Liver (tissue), 9 donors: ENCODE data around the gene EXOC2. TPM values are rescaled to one million over a fixed set of nuclear protein-coding genes. Genes with fewer than 3 reads are reported as not detected.

Experiments used
- DNase-seq: peaks from one replicate; pipeline ENCODE4 v3.0.0-alpha.2; 2017; ENCODE audit warnings: low spot score
- H3K27ac ChIP-seq, 2 donors: one replicate each; pipeline ENCODE4 v1.7.0; 2013; ENCODE audit warnings: inconsistent platforms in 2 of 2, low read length in 2 of 2, control low read depth in 1 of 2, low read depth in 1 of 2, mild to moderate bottlenecking in 1 of 2
- H3K27me3 ChIP-seq, 4 donors: one replicate each; pipeline versions ENCODE4 v1.6.1 to v1.7.0; 2013; ENCODE audit warnings: low read length in 3 of 4, inconsistent platforms in 1 of 4, mild to moderate bottlenecking in 1 of 4, moderate library complexity in 1 of 4; ENCODE audit not compliant: control insufficient read depth in 4 of 4, insufficient read depth in 4 of 4
- H3K36me3 ChIP-seq, 4 donors: one replicate each; pipeline versions ENCODE4 v1.6.1 to v1.7.0; 2013; ENCODE audit warnings: low read length in 3 of 4, mild to moderate bottlenecking in 3 of 4, low read depth in 1 of 4, moderate library complexity in 1 of 4; ENCODE audit not compliant: control insufficient read depth in 4 of 4, insufficient read depth in 3 of 4
- H3K4me1 ChIP-seq, 4 donors: one replicate each; pipeline versions ENCODE4 v1.6.1 to v1.7.0; 2013; ENCODE audit warnings: low read length in 3 of 4, mild to moderate bottlenecking in 3 of 4, moderate library complexity in 1 of 4; ENCODE audit not compliant: control insufficient read depth in 4 of 4, insufficient read depth in 4 of 4
- H3K4me3 ChIP-seq, 3 donors: one replicate each; pipeline versions ENCODE4 v1.6.1 to v1.7.0; 2013; ENCODE audit warnings: low read length in 3 of 3, control low read depth in 1 of 3, low read depth in 1 of 3, mild to moderate bottlenecking in 1 of 3
- H3K9ac ChIP-seq, 2 donors: one replicate each; pipeline ENCODE4 v1.7.0; 2013; ENCODE audit warnings: low read length in 2 of 2, mild to moderate bottlenecking in 2 of 2, moderate library complexity in 2 of 2, control low read depth in 1 of 2, low read depth in 1 of 2
- H3K9me3 ChIP-seq, 4 donors: one replicate each; pipeline versions ENCODE4 v1.6.1 to v1.7.0; 2013; ENCODE audit warnings: low read length in 3 of 4; ENCODE audit not compliant: control insufficient read depth in 4 of 4
- EGR1 ChIP-seq, 2 donors: IDR thresholded peaks; 2 replicates each; pipeline ENCODE4 v1.6.1; 2016 to 2018; ENCODE audit warnings: antibody characterized with exemption in 2 of 2, low read depth in 2 of 2
- FOXA1 ChIP-seq: IDR thresholded peaks from 2 replicates; pipeline ENCODE4 v1.6.1; 2016; ENCODE audit warnings: antibody characterized with exemption
- FOXA2 ChIP-seq: IDR thresholded peaks from 2 replicates; pipeline ENCODE4 v1.6.1; 2016; ENCODE audit warnings: antibody characterized with exemption
- GABPA ChIP-seq, 2 donors: IDR thresholded peaks in 1 of 2; conservative IDR thresholded peaks in 1 of 2; 2 replicates each; pipeline ENCODE4 v1.6.1; 2016; ENCODE audit warnings: antibody characterized with exemption in 2 of 2, mild to moderate bottlenecking in 1 of 2, moderate library complexity in 1 of 2
- HNF4A ChIP-seq, 2 donors: conservative IDR thresholded peaks; 2 replicates each; pipeline ENCODE4 v1.6.1; 2016; ENCODE audit warnings: antibody characterized with exemption in 2 of 2, mild to moderate bottlenecking in 2 of 2
- HNF4G ChIP-seq: IDR thresholded peaks from 2 replicates; pipeline ENCODE4 v1.6.1; 2016; ENCODE audit warnings: antibody characterized with exemption
- JUND ChIP-seq, 2 donors: IDR thresholded peaks; 2 replicates each; pipeline ENCODE4 v1.6.1; 2016; ENCODE audit warnings: antibody characterized with exemption in 2 of 2
- MAX ChIP-seq: IDR thresholded peaks from 2 replicates; pipeline ENCODE4 v1.6.1; 2016; ENCODE audit warnings: antibody characterized with exemption
- NR2F2 ChIP-seq: IDR thresholded peaks from 2 replicates; pipeline ENCODE4 v1.6.1; 2016; ENCODE audit warnings: antibody characterized with exemption
- RAD21 ChIP-seq, 2 donors: IDR thresholded peaks; 2 replicates each; pipeline ENCODE4 v1.6.1; 2016; ENCODE audit warnings: antibody characterized with exemption in 2 of 2, mild to moderate bottlenecking in 2 of 2
- RXRA ChIP-seq, 2 donors: IDR thresholded peaks; 2 replicates each; pipeline ENCODE4 v1.6.1; 2017 to 2018; ENCODE audit warnings: antibody characterized with exemption in 2 of 2, mild to moderate bottlenecking in 1 of 2
- SP1 ChIP-seq: IDR thresholded peaks from 2 replicates; pipeline ENCODE4 v1.6.1; 2018; ENCODE audit warnings: antibody characterized with exemption, mild to moderate bottlenecking
- TAF1 ChIP-seq: conservative IDR thresholded peaks from 2 replicates; pipeline ENCODE4 v1.6.1; 2016; ENCODE audit warnings: antibody characterized with exemption, mild to moderate bottlenecking
- YY1 ChIP-seq: IDR thresholded peaks from 2 replicates; pipeline ENCODE4 v1.6.1; 2016; ENCODE audit warnings: antibody characterized with exemption, mild to moderate bottlenecking
- ZBTB33 ChIP-seq: IDR thresholded peaks from 2 replicates; pipeline ENCODE4 v1.6.1; 2016; ENCODE audit warnings: antibody characterized with exemption
- WGBS: extraction: QIAGEN DNeasy Blood & Tissue Kit; methylation state at CpG from one replicate; pipeline ENCODE4 v1.1.7; 2013; 5-methylcytosine and 5-hydroxymethylcytosine counted together
- polyA plus RNA-seq, 2 donors: library from polyadenylated mRNA; stranded (reverse) in 1 of 2; unstranded in 1 of 2; fragments of 200-250 nt in 1 of 2; fragments of >200 nt in 1 of 2; fragmentation: Nextera tagmentation in 1 of 2; extraction: Ambion mirVana in 1 of 2; gene quantifications; one replicate each; pipeline versions ENCODE4 v1.2.1 to v1.2.3, GENCODE V29; 2013 to 2015
- total RNA-seq, 2 donors: library from RNA; depleted of rRNA; stranded (reverse); fragments of >200 nt; gene quantifications; one replicate each; pipeline ENCODE4 v1.2.3, GENCODE V29; 2014
- TF ChIP-seq, protein P1 (sequence below): fragments of 150-350 bp; IDR thresholded peaks from 2 replicates; pipeline ENCODE4 v1.5.1; 2017; ENCODE audit warnings: improper control_type of control experiment, low read depth, low read length; ENCODE audit not compliant: missing input control
- TF ChIP-seq, protein P2 (sequence below): IDR thresholded peaks from 2 replicates; pipeline ENCODE4 v1.6.1; 2016; ENCODE audit warnings: antibody characterized with exemption, mild to moderate bottlenecking
- TF ChIP-seq, protein P3 (sequence below): IDR thresholded peaks from 2 replicates; pipeline ENCODE4 v1.6.1; 2016; ENCODE audit warnings: antibody characterized with exemption
- donor health status: healthy.
- donor health status: healthy.
- donor health status: healthy.
- donor health status: healthy.
- donor health status: healthy.

The EXOC2 gene
- total and polyA plus RNA-seq, 4 donors = 6.7 to 15.3 (median 9.2) TPM

GRCh38 chr6:447381-448165, 245.4 kb downstream of the EXOC2 start:
- TF ChIP-seq GABPA (IDR thresholded peaks at IDR 0.05 in 1 of 2, conservative IDR thresholded peaks at IDR 0.05 in 1 of 2) = no peak
- TF ChIP-seq JUND (IDR thresholded peaks at IDR 0.05) = no peak
- TF ChIP-seq, protein P1, sequence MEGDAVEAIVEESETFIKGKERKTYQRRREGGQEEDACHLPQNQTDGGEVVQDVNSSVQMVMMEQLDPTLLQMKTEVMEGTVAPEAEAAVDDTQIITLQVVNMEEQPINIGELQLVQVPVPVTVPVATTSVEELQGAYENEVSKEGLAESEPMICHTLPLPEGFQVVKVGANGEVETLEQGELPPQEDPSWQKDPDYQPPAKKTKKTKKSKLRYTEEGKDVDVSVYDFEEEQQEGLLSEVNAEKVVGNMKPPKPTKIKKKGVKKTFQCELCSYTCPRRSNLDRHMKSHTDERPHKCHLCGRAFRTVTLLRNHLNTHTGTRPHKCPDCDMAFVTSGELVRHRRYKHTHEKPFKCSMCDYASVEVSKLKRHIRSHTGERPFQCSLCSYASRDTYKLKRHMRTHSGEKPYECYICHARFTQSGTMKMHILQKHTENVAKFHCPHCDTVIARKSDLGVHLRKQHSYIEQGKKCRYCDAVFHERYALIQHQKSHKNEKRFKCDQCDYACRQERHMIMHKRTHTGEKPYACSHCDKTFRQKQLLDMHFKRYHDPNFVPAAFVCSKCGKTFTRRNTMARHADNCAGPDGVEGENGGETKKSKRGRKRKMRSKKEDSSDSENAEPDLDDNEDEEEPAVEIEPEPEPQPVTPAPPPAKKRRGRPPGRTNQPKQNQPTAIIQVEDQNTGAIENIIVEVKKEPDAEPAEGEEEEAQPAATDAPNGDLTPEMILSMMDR = no peak
- no peak for TF ChIP-seq HNF4A (conservative IDR thresholded peaks at IDR 0.05)
- TF ChIP-seq, protein P2, sequence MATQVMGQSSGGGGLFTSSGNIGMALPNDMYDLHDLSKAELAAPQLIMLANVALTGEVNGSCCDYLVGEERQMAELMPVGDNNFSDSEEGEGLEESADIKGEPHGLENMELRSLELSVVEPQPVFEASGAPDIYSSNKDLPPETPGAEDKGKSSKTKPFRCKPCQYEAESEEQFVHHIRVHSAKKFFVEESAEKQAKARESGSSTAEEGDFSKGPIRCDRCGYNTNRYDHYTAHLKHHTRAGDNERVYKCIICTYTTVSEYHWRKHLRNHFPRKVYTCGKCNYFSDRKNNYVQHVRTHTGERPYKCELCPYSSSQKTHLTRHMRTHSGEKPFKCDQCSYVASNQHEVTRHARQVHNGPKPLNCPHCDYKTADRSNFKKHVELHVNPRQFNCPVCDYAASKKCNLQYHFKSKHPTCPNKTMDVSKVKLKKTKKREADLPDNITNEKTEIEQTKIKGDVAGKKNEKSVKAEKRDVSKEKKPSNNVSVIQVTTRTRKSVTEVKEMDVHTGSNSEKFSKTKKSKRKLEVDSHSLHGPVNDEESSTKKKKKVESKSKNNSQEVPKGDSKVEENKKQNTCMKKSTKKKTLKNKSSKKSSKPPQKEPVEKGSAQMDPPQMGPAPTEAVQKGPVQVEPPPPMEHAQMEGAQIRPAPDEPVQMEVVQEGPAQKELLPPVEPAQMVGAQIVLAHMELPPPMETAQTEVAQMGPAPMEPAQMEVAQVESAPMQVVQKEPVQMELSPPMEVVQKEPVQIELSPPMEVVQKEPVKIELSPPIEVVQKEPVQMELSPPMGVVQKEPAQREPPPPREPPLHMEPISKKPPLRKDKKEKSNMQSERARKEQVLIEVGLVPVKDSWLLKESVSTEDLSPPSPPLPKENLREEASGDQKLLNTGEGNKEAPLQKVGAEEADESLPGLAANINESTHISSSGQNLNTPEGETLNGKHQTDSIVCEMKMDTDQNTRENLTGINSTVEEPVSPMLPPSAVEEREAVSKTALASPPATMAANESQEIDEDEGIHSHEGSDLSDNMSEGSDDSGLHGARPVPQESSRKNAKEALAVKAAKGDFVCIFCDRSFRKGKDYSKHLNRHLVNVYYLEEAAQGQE = no peak

GRCh38 chr6:446418-447366, 246.2 kb downstream of the EXOC2 start:
- Histone ChIP-seq H3K9ac (no peak overlapping the region), H3K4me1 (no peaks in the 10 kb centered on the region), H3K27me3 (peaks cover 0 to 2% (median 0%) of the 10 kb centered on the region in 4 donors), H3K9me3 (no peaks in the 10 kb centered on the region), H3K36me3 (no peaks in the 10 kb centered on the region), H3K27ac (no peak overlapping the region), H3K4me3 (no peak overlapping the region)
- no peak for DNase-seq
- WGBS = 82% methylated on average over 28 of the region's 28 CpGs
- no peak for TF ChIP-seq ZBTB33
- no peak for TF ChIP-seq HNF4G
- TF ChIP-seq MAX = no peak
- no peak for TF ChIP-seq JUND (IDR thresholded peaks at IDR 0.05)
- TF ChIP-seq, protein P3, sequence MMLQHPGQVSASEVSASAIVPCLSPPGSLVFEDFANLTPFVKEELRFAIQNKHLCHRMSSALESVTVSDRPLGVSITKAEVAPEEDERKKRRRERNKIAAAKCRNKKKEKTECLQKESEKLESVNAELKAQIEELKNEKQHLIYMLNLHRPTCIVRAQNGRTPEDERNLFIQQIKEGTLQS = no peak
- no peak for TF ChIP-seq FOXA1
- TF ChIP-seq GABPA (IDR thresholded peaks at IDR 0.05 in 1 of 2, conservative IDR thresholded peaks at IDR 0.05 in 1 of 2) = no peak
- TF ChIP-seq HNF4A (conservative IDR thresholded peaks at IDR 0.05) = no peak
- TF ChIP-seq NR2F2 = no peak
- TF ChIP-seq, protein P2 = no peak
- TF ChIP-seq RAD21 (IDR thresholded peaks at IDR 0.05) = no peak
- TF ChIP-seq SP1 = no peak
- TF ChIP-seq RXRA (IDR thresholded peaks at IDR 0.05) = no peak
- no peak for TF ChIP-seq YY1
- no peak for TF ChIP-seq EGR1 (IDR thresholded peaks at IDR 0.05; ENCODE audit: low read depth in 2 of 2)
- TF ChIP-seq TAF1 = no peak
- TF ChIP-seq FOXA2 = no peak

More at GRCh38 chr6:447381-448165, 245.4 kb downstream of the EXOC2 start:
- no peaks in the 10 kb centered on the region for H3K4me1 ChIP-seq
- no peak overlapping the region for H3K9ac ChIP-seq
- WGBS = 82% methylated on average over 29 of the region's 29 CpGs
- no peak overlapping the region for H3K27ac ChIP-seq
- peaks cover 0 to 2% (median 0%) of the 10 kb centered on the region in 4 donors for H3K27me3 ChIP-seq
- H3K9me3 ChIP-seq = no peaks in the 10 kb centered on the region
- no peak overlapping the region for H3K4me3 ChIP-seq
- DNase-seq = no peak
- H3K36me3 ChIP-seq = no peaks in the 10 kb centered on the region
